HL-60 (cell line): Measurements from ENCODE around the gene CD22.
A peak's percentile ranks its signal among the peaks of the same experiment; 100 is the strongest.

Experiments
- DNase-seq, 2 experiments: peaks; one replicate each; pipeline ENCODE4 v3.0.0-alpha.2; 2010 to 2020; ENCODE audit warnings: low read depth in 1 of 2, low spot score in 1 of 2
- H3K27ac ChIP-seq: fragments of 250-450 bp; sonication (Bioruptor Pico); replicated peaks from 2 replicates; pipeline ENCODE4 v1.5.1; 2020; ENCODE audit warnings: mild to moderate bottlenecking, moderate library complexity
- H3K27me3 ChIP-seq: fragments of 250-450 bp; sonication (Bioruptor Pico); 2 replicates; pipeline ENCODE4 v1.5.1; 2021; ENCODE audit warnings: mild to moderate bottlenecking, moderate library complexity; ENCODE audit not compliant: insufficient read depth, poor library complexity, severe bottlenecking
- H3K4me3 ChIP-seq: replicated peaks from 2 replicates; pipeline ENCODE4 v1.5.1; 2011; ENCODE audit warnings: mild to moderate bottlenecking, control low read depth, low read length; ENCODE audit not compliant: insufficient read depth
- CTCF ChIP-seq: IDR thresholded peaks from one replicate; pipeline ENCODE4 v1.5.1; 2011; ENCODE audit warnings: low read length, control low read depth, inconsistent platforms; ENCODE audit not compliant: insufficient read depth
- GABPA ChIP-seq: IDR thresholded peaks from 2 replicates; pipeline ENCODE4 v1.6.1; 2012; ENCODE audit warnings: low read depth
- POLR2AphosphoS5 ChIP-seq: IDR thresholded peaks from 2 replicates; pipeline ENCODE4 v1.6.1; 2012; ENCODE audit warnings: low read depth
- SPI1 ChIP-seq: IDR thresholded peaks from 2 replicates; pipeline ENCODE4 v1.6.1; 2012; ENCODE audit warnings: low read depth, mild to moderate bottlenecking, borderline replicate concordance
- TF ChIP-seq, protein P1 (sequence below): IDR thresholded peaks from 2 replicates; pipeline ENCODE4 v1.6.1; 2012; ENCODE audit warnings: low read depth; ENCODE audit not compliant: insufficient replicate concordance

CD22 gene

DNA sequence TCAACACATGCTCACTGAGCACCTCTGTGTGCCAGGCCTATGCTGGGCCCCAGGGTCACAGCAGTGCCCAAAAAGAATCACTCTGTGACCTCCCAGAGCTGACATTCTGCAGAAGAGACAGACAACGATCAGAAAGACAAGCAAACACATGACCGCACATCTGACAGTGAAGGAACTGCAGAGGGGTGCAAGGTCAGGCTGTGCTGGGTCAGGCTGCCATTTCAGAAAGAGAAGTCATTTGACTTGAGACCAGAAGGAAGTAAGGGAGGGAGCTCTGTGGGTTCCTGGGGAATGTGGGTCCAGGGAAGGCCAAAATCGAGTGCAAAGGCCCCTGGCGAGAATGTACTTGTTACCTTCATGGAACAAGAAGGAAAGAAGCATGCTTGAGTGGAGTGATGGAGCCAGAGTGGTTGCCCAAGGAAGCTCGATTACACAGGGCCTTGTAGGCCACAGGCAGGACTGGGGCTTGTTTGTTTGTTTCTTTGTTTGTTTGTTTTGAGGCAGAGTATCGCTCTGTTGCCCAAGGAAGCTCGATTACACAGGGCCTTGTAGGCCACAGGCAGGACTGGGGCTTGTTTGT, 11.4 kb upstream of the CD22 start:
- Histone ChIP-seq H3K4me3 (no peak overlapping the region), H3K27me3 (no peaks in the 10 kb centered on the region), H3K27ac (no peak overlapping the region)
- TF ChIP-seq, protein P1, sequence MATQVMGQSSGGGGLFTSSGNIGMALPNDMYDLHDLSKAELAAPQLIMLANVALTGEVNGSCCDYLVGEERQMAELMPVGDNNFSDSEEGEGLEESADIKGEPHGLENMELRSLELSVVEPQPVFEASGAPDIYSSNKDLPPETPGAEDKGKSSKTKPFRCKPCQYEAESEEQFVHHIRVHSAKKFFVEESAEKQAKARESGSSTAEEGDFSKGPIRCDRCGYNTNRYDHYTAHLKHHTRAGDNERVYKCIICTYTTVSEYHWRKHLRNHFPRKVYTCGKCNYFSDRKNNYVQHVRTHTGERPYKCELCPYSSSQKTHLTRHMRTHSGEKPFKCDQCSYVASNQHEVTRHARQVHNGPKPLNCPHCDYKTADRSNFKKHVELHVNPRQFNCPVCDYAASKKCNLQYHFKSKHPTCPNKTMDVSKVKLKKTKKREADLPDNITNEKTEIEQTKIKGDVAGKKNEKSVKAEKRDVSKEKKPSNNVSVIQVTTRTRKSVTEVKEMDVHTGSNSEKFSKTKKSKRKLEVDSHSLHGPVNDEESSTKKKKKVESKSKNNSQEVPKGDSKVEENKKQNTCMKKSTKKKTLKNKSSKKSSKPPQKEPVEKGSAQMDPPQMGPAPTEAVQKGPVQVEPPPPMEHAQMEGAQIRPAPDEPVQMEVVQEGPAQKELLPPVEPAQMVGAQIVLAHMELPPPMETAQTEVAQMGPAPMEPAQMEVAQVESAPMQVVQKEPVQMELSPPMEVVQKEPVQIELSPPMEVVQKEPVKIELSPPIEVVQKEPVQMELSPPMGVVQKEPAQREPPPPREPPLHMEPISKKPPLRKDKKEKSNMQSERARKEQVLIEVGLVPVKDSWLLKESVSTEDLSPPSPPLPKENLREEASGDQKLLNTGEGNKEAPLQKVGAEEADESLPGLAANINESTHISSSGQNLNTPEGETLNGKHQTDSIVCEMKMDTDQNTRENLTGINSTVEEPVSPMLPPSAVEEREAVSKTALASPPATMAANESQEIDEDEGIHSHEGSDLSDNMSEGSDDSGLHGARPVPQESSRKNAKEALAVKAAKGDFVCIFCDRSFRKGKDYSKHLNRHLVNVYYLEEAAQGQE, result no peak
- no peak for TF ChIP-seq GABPA
- TF ChIP-seq CTCF, result no peak
- no peak for TF ChIP-seq POLR2AphosphoS5
- TF ChIP-seq SPI1, result no peak
- DNase-seq, result peak in 1 of 2 experiments; percentile 17

GRCh38 chr19:35318679-35319448, 10.1 kb upstream of the CD22 start:
- no peak overlapping the region for H3K4me3 ChIP-seq
- H3K27ac ChIP-seq, result peak overlapping the region; percentile 20; the same call in 1 of the 2 replicates
- TF ChIP-seq SPI1 (peak; percentile 78), CTCF (no peak)
- peak; percentile 43 to 80 for DNase-seq
- no peaks in the 10 kb centered on the region for H3K27me3 ChIP-seq

- TF ChIP-seq CTCF (no peak), GABPA (no peak), POLR2AphosphoS5 (no peak), SPI1 (no peak; the same call in 1 of the 2 replicates)
- TF ChIP-seq, protein P1, result no peak
- Histone ChIP-seq H3K27ac (peak overlapping the region; percentile 64), H3K4me3 (no peak overlapping the region)
Observed at GRCh38 chr19:35320065-35320713, 8.8 kb upstream of the CD22 start.

More at GRCh38 chr19:35320065-35320713, 8.8 kb upstream of the CD22 start:
- H3K27me3 ChIP-seq, result no peaks in the 10 kb centered on the region
- peak in 1 of 2 experiments; percentile 61 for DNase-seq
